ENCODE results near the gene ASTN2.
A peak's percentile ranks its signal among the peaks of the same experiment; 100 is the strongest.

The ASTN2 gene

DNA sequence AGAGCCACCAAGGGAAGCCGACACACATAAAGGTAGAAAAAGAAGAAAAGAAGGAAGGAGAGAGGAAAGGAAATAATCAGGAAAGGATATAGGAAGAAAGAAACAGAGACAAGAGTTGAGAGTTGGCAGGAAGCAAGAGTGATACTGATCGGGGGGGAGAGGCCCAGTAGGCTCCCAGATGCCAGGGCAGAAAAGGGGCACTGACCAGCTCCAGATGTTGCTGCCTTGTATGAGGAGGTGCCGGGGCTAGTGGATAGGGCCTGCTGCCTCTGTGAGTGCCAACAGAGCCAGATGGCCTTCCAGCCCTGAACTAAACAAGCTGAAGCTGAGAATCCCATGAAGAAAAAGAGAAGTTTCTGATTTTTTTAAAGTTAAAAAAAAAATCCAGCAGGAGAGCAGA is 809.8 kb downstream of the ASTN2 start:
- no peaks in the 10 kb centered on the region for H3K9me2 ChIP-seq (replicated peaks; ENCODE audit: control insufficient read depth, low read length)
- TF ChIP-seq, protein P1, sequence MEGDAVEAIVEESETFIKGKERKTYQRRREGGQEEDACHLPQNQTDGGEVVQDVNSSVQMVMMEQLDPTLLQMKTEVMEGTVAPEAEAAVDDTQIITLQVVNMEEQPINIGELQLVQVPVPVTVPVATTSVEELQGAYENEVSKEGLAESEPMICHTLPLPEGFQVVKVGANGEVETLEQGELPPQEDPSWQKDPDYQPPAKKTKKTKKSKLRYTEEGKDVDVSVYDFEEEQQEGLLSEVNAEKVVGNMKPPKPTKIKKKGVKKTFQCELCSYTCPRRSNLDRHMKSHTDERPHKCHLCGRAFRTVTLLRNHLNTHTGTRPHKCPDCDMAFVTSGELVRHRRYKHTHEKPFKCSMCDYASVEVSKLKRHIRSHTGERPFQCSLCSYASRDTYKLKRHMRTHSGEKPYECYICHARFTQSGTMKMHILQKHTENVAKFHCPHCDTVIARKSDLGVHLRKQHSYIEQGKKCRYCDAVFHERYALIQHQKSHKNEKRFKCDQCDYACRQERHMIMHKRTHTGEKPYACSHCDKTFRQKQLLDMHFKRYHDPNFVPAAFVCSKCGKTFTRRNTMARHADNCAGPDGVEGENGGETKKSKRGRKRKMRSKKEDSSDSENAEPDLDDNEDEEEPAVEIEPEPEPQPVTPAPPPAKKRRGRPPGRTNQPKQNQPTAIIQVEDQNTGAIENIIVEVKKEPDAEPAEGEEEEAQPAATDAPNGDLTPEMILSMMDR (IDR thresholded peaks at IDR 0.05; ENCODE audit: low read depth, low read length, poor library complexity, severe bottlenecking): no peak
- no peak for TF ChIP-seq EZH2phosphoT487 (IDR thresholded peaks at IDR 0.05; ENCODE audit: borderline replicate concordance, low read length)
- H3K4me1 ChIP-seq (ENCODE audit: control insufficient read depth, low read length): no peaks in the 10 kb centered on the region
- H3K27me3 ChIP-seq (ENCODE audit: control insufficient read depth, low read length): no peaks in the 10 kb centered on the region
- no peaks in the 10 kb centered on the region for H3K9me3 ChIP-seq (ENCODE audit: control insufficient read depth, insufficient read depth, low read length)
- no peaks in the 10 kb centered on the region for H3K79me2 ChIP-seq (ENCODE audit: control insufficient read depth, low read length)
- H3K4me2 ChIP-seq (ENCODE audit: low read length): no peak overlapping the region
- no peaks in the 10 kb centered on the region for H3K36me3 ChIP-seq (ENCODE audit: control insufficient read depth, low read length)
- H3K27ac ChIP-seq (ENCODE audit: low read depth, low read length): no peak overlapping the region
- H3F3A ChIP-seq (ENCODE audit: control insufficient read depth, insufficient read depth): no peaks in the 10 kb centered on the region
- no peaks in the 10 kb centered on the region for H4K20me1 ChIP-seq (ENCODE audit: control insufficient read depth, insufficient read depth, low read depth, low read length)
- H3K4me3 ChIP-seq (ENCODE audit: low read length): no peak overlapping the region

DNA sequence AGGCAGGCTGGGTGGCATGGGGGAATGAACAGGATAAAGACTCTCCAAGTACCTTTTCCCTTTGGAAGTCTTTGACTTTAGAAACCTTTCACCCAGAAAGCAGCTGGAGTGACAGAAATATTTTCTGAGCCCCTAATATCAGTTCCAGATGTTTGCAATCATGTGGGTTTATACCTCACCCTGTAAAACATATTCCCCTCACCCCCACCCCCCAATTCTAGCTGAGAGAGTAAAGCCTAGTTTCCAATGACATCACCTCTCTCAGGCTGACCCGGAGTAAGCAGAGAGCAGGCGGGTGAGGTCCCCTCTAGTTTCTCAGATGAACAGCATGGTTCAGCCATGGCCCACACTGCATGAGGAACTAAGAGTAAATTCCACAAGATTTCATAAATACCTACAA is 810.6 kb downstream of the ASTN2 start:
- Histone ChIP-seq H3F3A (ENCODE audit: control insufficient read depth, insufficient read depth) (no peaks in the 10 kb centered on the region), H3K9me2 (replicated peaks; ENCODE audit: control insufficient read depth, low read length) (no peaks in the 10 kb centered on the region), H3K4me2 (ENCODE audit: low read length) (no peak overlapping the region), H3K4me3 (ENCODE audit: low read length) (no peak overlapping the region), H3K27me3 (ENCODE audit: control insufficient read depth, low read length) (no peaks in the 10 kb centered on the region), H3K27ac (ENCODE audit: low read depth, low read length) (no peak overlapping the region), H3K36me3 (ENCODE audit: control insufficient read depth, low read length) (no peaks in the 10 kb centered on the region), H3K9me3 (ENCODE audit: control insufficient read depth, insufficient read depth, low read length) (no peaks in the 10 kb centered on the region), H3K79me2 (ENCODE audit: control insufficient read depth, low read length) (no peaks in the 10 kb centered on the region), H4K20me1 (ENCODE audit: control insufficient read depth, insufficient read depth, low read depth, low read length) (no peaks in the 10 kb centered on the region), H3K4me1 (ENCODE audit: control insufficient read depth, low read length) (no peaks in the 10 kb centered on the region)
- TF ChIP-seq, protein P1 (IDR thresholded peaks at IDR 0.05; ENCODE audit: low read depth, low read length, poor library complexity, severe bottlenecking): no peak
- TF ChIP-seq EZH2phosphoT487 (IDR thresholded peaks at IDR 0.05; ENCODE audit: borderline replicate concordance, low read length): no peak

DNA sequence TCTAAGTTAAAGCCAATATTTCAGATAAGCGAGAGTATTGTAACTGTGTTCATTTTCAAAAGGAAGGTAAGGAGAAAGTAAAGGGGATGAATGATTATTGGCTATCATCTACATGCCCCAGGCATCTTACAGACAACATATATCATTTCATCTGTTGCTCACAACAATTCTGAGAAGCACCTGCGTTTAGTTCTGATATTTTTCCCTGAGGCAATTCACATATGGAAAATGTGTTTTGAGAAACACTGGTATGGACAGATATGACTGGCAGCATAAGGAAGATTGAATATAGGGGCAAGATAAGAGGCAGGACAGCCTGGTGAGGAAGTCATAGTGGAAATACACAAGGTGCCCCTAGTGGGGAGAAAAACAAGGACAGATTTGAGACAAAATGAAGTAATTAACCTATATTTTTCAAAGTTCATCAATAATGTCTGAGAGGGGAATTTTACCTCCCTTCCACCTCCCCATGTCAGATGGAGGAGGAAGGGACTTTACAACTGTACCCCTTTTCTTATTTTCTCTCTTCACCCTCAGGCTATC is 815.4 kb downstream of the ASTN2 start:
- Histone ChIP-seq H3F3A (ENCODE audit: control insufficient read depth, insufficient read depth) (no peaks in the 10 kb centered on the region), H3K9me3 (ENCODE audit: control insufficient read depth, insufficient read depth, low read length) (no peaks in the 10 kb centered on the region), H3K27me3 (ENCODE audit: control insufficient read depth, low read length) (no peaks in the 10 kb centered on the region), H3K36me3 (ENCODE audit: control insufficient read depth, low read length) (no peaks in the 10 kb centered on the region), H3K4me1 (ENCODE audit: control insufficient read depth, low read length) (no peaks in the 10 kb centered on the region), H3K4me3 (ENCODE audit: low read length) (no peak overlapping the region), H3K79me2 (ENCODE audit: control insufficient read depth, low read length) (no peaks in the 10 kb centered on the region), H3K27ac (ENCODE audit: low read depth, low read length) (no peak overlapping the region), H4K20me1 (ENCODE audit: control insufficient read depth, insufficient read depth, low read depth, low read length) (no peaks in the 10 kb centered on the region), H3K9me2 (replicated peaks; ENCODE audit: control insufficient read depth, low read length) (no peaks in the 10 kb centered on the region), H3K4me2 (ENCODE audit: low read length) (no peak overlapping the region)
- TF ChIP-seq, protein P1 (IDR thresholded peaks at IDR 0.05; ENCODE audit: low read depth, low read length, poor library complexity, severe bottlenecking): peak; percentile 35
- TF ChIP-seq EZH2phosphoT487 (IDR thresholded peaks at IDR 0.05; ENCODE audit: borderline replicate concordance, low read length): no peak

Measured in DOHH2 (cell line).